ENCODE measurements around the gene TNFAIP8L1. TPM values are rescaled to one million over a fixed set of nuclear protein-coding genes. Genes with fewer than 3 reads are reported as not detected.

Gene TNFAIP8L1
- total RNA-seq, 1 experiment from 2014 or later, result 3.6 TPM

DNA sequence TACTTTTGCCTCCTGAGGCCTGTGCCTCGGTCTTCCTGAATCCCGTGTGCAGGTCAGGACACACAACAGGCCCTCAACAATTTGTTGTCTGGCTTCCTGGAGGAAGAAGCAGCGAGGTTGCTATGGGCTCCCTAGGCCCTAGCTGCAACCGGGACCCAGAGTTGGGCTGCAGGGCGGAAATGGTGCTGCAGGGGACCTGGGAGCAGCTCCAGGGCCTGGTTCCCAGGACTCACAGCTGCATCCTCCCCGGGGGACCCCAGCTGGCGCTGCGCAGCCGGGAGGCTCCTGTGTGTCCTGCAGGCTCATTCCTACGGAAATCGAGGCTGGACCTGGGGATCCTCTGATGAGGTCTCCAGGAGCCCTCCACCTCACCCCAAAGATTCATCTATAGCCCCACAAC is 999 bp upstream of the TNFAIP8L1 start:
- H3K36me3 Mint-ChIP-seq (ENCODE audit: insufficient read depth, unreplicated experiment), result no peaks in the 10 kb centered on the region
- H3K27me3 Mint-ChIP-seq (ENCODE audit: insufficient read depth, unreplicated experiment), result no peaks in the 10 kb centered on the region
- H3K27ac Mint-ChIP-seq (ENCODE audit: low read depth, unreplicated experiment), result peak overlapping the region; percentile 88
- BruUV-seq (replicated peaks), result no TSS peak
- no peak for TF ChIP-seq CTCF (IDR thresholded peaks at IDR 0.05; ENCODE audit: unreplicated experiment)
- H3K9me3 Mint-ChIP-seq (ENCODE audit: unreplicated experiment), result no peaks in the 10 kb centered on the region
- H3K4me3 Mint-ChIP-seq (ENCODE audit: unreplicated experiment), result peak overlapping the region; percentile 95
- ChIA-PET POLR2A (interaction anchor here (0.7 kb wide), 1 partner anchor 1140 kb away, joined by 3 read pairs; no protein-coding TSS in a partner anchor), CTCF (interaction anchor here (0.6 to 0.7 kb wide), 2 partner anchors 26 to 153 kb away, joined by 3 to 4 read pairs; partner anchors contain the start of gene FEM1A)
- H3K4me1 Mint-ChIP-seq (ENCODE audit: insufficient read depth, unreplicated experiment), result peaks cover 19% of the 10 kb centered on the region
- DNase-seq (ENCODE audit: unreplicated experiment), result no peak
- intact Hi-C loops (cut with micrococcal nuclease), result no loop called here

- TF ChIP-seq CTCF (IDR thresholded peaks at IDR 0.05; ENCODE audit: unreplicated experiment), result no peak
- BruUV-seq (replicated peaks), result TSS peak; percentile 12
- intact Hi-C loops (cut with micrococcal nuclease), result no loop called here
- H3K27ac Mint-ChIP-seq (ENCODE audit: low read depth, unreplicated experiment), result peak overlapping the region; percentile 88
- H3K4me3 Mint-ChIP-seq (ENCODE audit: unreplicated experiment), result peak overlapping the region; percentile 95
- H3K4me1 Mint-ChIP-seq (ENCODE audit: insufficient read depth, unreplicated experiment), result peaks cover 9% of the 10 kb centered on the region
- ChIA-PET POLR2A (interaction anchor here (0.6 kb wide), 1 partner anchor 43 kb away, joined by 3 read pairs; no protein-coding TSS in a partner anchor), CTCF (interaction anchor here (0.6 kb wide), 1 partner anchor 83 kb away, joined by 3 read pairs; no protein-coding TSS in a partner anchor)
- peak; percentile 16 for DNase-seq (ENCODE audit: unreplicated experiment)
- H3K9me3 Mint-ChIP-seq (ENCODE audit: unreplicated experiment), result no peaks in the 10 kb centered on the region
- no peaks in the 10 kb centered on the region for H3K36me3 Mint-ChIP-seq (ENCODE audit: insufficient read depth, unreplicated experiment)
- H3K27me3 Mint-ChIP-seq (ENCODE audit: insufficient read depth, unreplicated experiment), result no peaks in the 10 kb centered on the region
Observed at GRCh38 chr19:4639531-4640246, 373 bp downstream of the TNFAIP8L1 start.

GRCh38 chr19:4640247-4641000 is 1.1 kb downstream of the TNFAIP8L1 start:
- no peak for DNase-seq (ENCODE audit: unreplicated experiment)
- Mint-ChIP-seq H3K9me3 (ENCODE audit: unreplicated experiment) (no peaks in the 10 kb centered on the region), H3K4me3 (ENCODE audit: unreplicated experiment) (peak overlapping the region; percentile 95), H3K4me1 (ENCODE audit: insufficient read depth, unreplicated experiment) (peaks cover 5% of the 10 kb centered on the region), H3K27me3 (ENCODE audit: insufficient read depth, unreplicated experiment) (no peaks in the 10 kb centered on the region), H3K36me3 (ENCODE audit: insufficient read depth, unreplicated experiment) (no peaks in the 10 kb centered on the region), H3K27ac (ENCODE audit: low read depth, unreplicated experiment) (no peak overlapping the region)
- no TSS peak for BruUV-seq (replicated peaks)
- no peak for TF ChIP-seq CTCF (IDR thresholded peaks at IDR 0.05; ENCODE audit: unreplicated experiment)
- intact Hi-C loops (cut with micrococcal nuclease), result no loop called here
- POLR2A ChIA-PET, result interaction anchor here (0.6 kb wide), 1 partner anchor 43 kb away, joined by 3 read pairs; no protein-coding TSS in a partner anchor
- CTCF ChIA-PET, result no interaction called here

GRCh38 chr19:4641132-4641531 is 1.8 kb downstream of the TNFAIP8L1 start:
- POLR2A ChIA-PET, result interaction anchor here (0.7 kb wide), 1 partner anchor 73 kb away, joined by 3 read pairs; no protein-coding TSS in a partner anchor

More at GRCh38 chr19:4641132-4641531, 1.8 kb downstream of the TNFAIP8L1 start:
- no peaks in the 10 kb centered on the region for H3K27me3 Mint-ChIP-seq (ENCODE audit: insufficient read depth, unreplicated experiment)
- no peak overlapping the region for H3K4me3 Mint-ChIP-seq (ENCODE audit: unreplicated experiment)
- H3K9me3 Mint-ChIP-seq (ENCODE audit: unreplicated experiment), result no peaks in the 10 kb centered on the region
- no peak for TF ChIP-seq CTCF (IDR thresholded peaks at IDR 0.05; ENCODE audit: unreplicated experiment)
- BruUV-seq (replicated peaks), result no TSS peak
- peaks cover 5% of the 10 kb centered on the region for H3K4me1 Mint-ChIP-seq (ENCODE audit: insufficient read depth, unreplicated experiment)
- CTCF ChIA-PET, result interaction anchor here (0.8 to 1.0 kb wide), 2 partner anchors 72 to 116 kb away, joined by 4 to 5 read pairs; no protein-coding TSS in a partner anchor
- intact Hi-C loops (cut with micrococcal nuclease), result no loop called here
- H3K36me3 Mint-ChIP-seq (ENCODE audit: insufficient read depth, unreplicated experiment), result no peaks in the 10 kb centered on the region
- DNase-seq (ENCODE audit: unreplicated experiment), result peak; percentile 22
- no peak overlapping the region for H3K27ac Mint-ChIP-seq (ENCODE audit: low read depth, unreplicated experiment)
